GM18858 (cell line): ENCODE results near the gene KIRREL2.
"Not testable (repeated sequence)": the region's sequence is repeated elsewhere in the genome, so short reads cannot be mapped to it uniquely, and the experiment has no call there.

ENCODE experiments used
- ATAC-seq: cut with Tn5 transposase; IDR thresholded peaks from one replicate; pipeline ENCODE4 v1.9.1; 2021; ENCODE audit not compliant: unreplicated experiment

KIRREL2 gene

DNA sequence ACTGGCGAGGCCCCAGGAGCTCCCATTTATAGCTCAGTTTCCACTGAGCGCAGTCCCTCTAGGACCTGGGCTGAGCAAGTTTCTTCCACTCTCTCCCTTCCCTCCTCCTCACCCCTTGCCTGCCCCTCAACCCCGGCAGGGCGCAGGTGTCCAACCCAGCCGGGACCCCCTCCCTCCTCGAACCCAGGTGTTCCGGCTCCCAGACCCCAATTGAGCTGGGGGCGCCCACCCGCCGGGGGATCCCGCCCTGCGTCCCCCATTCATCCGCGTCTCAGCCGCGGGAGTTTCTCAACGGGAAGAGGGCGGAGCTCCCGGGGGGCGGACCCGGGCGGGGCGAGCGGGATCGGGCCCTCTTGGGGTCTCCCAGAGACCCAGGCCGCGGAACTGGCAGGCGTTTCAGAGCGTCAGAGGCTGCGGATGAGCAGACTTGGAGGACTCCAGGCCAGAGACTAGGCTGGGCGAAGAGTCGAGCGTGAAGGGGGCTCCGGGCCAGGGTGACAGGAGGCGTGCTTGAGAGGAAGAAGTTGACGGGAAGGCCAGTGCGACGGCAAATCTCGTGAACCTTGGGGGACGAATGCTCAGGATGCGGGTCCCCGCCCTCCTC lies at the start of gene KIRREL2:
KIRREL2 (plus strand) TSS at position 366 of the 604 bp plus-strand sequence; CDS start at position 575, 209 bp downstream.
- no peak for ATAC-seq

DNA sequence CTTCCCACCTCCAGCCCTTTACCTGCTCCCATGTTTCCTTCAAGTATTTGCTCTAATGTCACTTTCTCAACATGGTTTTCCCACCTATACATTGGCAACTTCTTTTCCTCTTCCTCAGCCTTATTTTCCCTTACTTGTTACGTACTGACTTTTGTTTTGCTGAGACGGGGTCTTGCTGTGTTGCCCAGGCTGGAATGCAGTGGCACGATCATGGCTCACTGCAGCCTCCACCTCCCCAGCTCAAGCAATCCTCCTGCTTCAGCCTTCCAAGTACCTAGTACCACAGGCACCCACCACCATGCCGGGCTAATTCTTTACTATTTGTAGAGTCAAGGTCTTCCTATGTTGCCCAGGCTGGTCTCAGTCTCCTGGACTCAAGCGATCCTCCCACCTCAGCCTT lies 49.1 kb upstream of the KIRREL2 start:
- ATAC-seq: no peak

DNA sequence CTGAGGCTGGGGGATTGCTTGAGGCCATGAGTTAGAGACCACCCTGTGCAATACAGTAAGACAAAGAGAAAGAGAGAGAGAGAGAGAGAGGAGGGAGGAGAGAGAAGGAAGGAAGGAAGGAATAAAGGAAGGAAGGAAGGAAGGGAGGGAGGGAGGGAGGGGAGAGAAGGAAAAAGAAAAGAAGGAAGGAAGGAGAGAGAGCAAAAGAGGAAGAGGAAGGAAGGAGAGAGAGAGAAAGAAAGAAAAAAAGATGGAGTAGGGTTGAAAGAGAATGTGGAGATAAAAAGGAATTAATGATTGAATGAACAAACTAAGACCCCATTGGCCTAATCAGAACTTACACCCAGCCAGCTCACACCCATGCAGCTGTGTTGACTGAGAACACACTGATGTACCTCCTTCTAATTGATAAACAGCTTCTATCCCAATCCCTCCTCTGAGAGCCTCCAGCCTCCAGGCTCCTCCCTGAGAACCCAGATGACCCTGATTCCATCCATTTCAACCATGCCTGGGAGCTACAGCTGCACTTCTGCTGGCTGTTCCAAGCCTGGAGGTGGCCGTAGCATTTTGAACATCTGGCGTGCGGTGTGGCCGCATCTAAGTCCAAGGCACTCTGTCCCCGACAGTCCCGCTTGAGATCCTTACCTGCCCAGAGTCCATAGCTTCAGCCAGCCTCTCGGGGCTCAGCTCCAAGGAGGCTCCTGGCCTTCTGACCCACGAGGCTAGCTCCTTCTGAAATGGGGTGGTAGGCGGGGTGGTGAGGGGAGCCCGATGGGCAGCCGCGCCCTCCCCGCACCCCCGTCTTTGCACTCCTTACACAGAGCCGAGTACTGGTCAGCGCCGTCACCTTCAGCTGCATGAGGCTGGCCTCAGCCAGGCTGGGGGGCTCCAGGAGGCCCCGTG lies 45.1 kb upstream of the KIRREL2 start:
- ATAC-seq: no peak

DNA sequence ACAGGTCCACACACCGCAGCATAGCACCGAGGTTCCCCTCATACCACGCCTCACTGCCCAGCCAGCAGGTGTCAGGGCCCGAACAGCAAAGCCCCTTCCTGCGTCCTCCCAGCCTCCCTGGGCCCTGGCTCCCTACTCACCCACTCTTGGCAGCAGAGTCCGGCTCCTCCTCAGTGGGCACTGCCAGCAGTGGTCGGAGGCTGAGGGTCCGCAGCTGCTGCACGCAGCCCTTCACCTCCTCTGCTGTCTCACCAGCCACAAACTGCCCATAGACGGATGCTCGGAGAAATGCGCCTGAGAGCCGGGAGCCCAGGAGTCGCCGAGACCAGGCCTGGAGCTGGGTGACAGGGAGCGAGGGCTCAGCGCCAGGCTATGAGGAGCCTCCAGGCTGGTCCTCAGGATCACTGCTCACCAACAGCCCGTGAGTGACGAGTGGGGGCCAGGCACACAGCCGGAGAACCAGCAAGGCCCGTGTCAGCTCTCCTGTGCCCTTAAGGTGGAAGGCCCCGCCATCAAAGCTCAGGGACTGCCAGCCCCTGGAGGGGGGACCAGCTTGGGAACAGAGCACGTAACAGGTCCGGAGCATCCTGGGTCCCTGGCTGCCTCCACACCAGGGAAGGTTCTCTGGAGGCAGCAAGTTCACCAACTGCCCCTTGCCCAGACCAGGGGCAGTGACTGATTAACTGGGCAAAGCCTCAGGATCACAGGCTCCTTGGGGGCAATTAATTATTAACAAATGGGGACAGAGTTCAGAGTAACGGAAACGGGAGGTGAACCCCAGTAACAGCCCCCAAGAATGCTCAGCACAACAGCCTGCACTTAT lies 44.3 kb upstream of the KIRREL2 start, which contains the start of gene PRODH2:
PRODH2 (minus strand) TSS at position 626 of the 823 bp plus-strand sequence; CDS start at position 586, 40 bp downstream.
- no peak for ATAC-seq

DNA sequence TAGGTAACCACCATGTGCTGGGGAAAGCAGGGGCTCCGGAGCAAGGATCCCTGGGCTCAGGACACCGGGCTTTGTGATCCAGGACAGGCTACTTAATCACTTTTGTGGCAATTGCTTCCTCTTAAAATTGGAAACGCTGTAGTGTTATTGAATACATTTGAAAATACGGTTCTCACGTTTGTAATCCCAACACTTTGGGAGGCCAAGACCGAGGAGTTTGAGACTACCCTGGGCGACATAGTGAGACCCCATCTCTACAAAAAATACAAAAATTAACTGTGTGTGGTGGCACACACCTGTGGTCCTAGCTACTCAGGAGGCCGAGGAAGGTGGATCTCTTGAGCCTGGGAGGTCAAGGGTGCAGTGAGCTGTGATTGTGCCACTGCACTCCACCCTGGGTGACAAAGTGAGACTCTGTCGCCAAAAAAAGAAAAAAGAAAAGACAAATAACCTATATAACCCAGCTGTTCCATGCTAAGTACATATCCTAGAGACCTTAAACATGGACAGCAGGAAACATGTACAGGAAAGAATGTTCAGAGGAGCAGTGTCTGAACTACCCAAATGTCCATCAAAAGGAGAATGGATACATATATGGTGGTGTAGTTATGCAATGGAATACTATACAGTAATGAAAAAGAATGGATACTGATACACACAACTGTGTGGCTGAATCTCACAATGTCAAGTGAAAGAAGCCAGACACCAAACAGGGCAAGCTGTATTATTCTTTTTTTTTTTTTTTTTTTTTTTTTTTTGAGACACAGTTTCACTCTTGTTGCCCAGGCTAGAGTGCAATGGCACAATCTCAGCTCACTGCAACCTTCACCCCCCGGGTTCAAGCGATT lies 43.4 kb upstream of the KIRREL2 start:
- no peak for ATAC-seq

DNA sequence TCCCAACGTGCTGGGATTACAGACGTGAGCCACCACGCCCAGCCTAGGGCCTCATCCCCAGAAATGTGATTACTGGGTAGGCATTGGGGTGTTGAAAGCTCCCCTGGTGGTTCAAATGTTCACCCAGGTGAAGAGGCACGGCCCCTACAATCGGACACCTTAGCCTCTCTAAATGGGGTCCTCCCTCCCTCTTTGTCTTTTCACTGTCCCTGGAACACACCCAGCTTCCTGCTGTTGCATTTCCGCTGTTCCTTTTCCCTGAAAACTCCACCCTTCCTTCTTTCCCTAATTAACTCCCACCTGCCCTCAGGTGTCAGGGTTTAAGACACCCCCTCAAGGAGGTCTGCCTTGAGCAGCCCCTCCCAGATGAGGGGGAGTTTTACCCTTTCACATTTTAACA lies 40.4 kb upstream of the KIRREL2 start:
- no peak for ATAC-seq

DNA sequence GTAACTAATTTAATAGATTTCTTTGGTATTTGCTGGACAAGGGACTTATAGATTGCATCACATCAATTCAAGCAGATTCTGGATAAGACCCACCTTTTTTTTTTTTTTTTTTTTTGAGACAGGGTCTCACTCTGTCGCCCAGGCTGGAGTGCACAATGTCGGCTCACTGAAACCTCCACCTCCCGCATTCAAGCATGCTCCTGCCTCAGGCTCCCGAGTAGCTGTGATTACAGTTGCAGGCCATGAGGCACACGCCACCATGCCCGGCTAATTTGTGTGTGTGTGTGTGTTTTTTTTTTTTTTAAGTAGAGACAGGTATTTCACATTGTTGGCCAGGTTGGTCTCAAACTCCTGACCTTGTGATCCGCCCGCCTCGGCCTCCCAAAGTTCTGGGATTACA lies 39.9 kb upstream of the KIRREL2 start:
- no peak for ATAC-seq

DNA sequence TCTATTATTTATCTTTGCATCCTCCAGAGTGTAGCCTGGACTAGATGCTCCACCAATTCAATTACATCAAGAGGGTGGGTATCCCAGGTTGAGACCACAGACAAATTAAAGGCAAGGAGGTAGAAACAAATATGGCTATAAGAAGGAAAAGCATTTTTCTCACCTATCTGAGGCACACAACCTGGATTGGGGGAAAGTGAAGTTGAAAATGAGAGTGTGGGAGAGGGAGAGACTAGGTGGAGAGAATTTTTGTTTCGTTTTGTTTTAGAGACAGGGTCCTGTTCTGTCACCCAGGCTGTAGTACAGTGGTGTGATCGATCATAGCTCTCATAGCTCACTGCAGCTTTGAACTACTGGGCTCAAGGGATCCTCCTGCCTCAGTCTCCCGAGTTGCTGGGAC lies 38.3 kb upstream of the KIRREL2 start:
- no peak for ATAC-seq

DNA sequence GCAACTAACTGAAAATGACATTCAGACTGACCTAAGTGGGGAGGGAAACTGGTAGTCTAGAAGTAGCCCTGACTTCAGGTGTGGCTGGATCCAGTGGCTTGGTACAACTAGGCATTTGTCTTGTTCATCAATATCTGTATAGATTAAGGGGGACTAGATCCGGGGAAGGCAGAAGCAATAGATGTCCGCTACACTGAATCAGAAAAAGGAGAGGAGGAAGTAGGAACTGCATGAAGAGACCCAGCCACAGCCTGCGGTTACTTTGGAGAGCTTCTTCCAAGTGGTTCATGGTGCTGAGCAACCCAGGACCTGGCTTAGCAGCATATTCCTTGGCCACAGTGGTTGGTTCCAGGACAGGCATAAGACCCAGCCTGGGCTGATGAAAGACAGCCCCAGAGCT lies 34.1 kb upstream of the KIRREL2 start:
- ATAC-seq: no peak

DNA sequence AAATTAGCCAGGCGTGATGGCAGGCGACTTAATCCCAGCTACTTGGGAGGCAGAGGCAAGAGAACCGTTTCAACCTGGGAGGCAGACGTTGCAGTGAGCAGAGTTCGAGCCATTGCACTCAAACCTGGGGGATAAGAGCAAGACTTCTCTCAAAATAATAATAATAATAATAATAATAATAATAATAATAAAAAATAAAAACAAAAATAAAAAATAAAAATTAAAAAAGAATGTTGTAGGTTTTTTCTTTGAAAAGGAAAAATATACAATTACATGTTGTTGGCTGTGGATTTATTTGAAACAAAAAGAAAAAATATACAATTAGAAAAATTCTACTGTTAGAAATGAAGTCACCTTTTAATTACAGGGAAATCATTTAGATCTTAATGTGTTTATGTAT lies 32.6 kb upstream of the KIRREL2 start:
- ATAC-seq: no peak

DNA sequence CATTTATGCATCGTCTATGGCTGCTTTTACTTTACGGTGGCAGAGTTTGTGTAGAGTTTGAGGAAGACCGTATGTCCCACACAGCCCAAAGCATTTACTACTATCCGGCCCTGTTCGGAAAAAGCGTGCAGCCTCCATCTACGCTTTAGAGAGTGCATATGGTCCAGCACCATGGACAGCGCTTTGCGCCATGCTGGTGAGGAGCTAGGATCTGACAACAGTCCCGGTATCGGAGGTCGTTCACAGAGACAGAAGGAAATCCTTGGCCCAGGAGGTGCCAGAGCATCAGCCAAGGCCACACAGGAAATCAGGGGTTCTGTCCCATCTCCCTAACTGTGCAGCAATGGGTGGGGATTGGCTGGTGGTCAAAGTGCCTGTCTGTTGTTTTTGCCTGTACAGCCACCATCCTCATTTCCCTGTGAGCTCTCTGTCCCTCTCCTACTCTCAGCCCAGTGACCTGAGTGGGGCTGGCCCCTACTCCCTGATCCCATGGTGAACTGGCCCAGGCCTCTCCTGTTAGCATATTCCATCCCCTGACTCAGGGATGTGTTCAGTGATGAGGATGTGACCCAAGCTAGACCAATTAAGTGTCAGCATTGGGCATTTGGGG lies 27.9 kb upstream of the KIRREL2 start:
- ATAC-seq: no peak

DNA sequence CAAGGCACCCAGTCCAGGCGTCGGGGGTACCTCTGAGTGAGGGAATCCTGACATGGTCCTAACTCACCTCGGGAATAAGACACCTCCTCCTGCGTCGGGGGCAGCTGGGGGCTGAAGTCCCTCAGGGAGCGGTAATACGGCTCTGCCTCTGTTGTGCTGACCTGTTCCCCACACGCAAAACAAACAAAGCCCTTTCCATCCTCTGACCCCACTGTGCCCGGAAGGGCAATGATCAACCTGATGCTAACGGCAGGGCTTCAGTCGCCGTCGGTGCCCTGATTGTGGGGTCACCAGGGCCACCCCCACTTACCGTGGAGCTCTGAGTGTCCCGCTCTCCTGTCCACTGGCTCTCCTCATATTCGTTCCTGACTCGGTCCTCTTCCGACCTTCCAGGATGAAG lies 25.7 kb upstream of the KIRREL2 start:
- no peak for ATAC-seq

DNA sequence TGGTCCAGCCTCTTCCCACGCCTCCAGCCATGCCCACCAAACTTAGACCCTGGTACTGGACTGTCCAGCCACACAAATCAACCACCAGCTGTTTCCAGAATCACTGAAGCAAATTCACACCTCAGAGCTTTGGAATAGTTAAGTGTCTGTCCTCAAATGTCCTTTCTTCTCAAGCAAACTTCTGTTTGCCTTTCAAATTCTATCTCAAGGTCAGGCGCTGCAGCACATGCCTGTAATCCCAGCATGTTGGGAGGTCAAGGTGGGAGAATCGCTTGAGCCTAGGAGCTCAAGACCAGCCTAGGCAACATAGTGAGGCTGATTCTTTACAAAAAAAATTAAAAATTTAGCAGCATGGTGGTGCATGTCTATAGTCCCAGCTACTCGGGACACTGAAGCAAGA lies 24.7 kb upstream of the KIRREL2 start:
- ATAC-seq: no peak

DNA sequence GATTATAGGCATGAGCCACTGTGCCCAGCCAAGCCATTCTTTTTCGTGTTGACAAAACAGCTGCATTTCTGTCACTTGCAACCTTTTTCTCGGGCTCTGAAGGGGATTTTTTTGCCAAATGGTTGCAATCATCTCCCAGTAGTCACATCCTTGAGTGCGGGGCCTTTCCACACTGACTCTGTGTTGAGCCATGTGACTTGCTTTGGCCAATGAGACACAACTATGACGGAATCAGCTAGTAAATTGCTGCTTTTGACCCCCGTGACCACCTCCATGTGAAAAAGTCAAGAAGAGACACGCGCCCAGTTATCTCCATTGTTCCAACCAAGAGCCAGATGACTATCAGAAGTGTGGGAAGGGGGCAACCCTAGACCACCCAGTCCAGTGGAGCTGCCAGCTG lies 22.7 kb upstream of the KIRREL2 start:
- no peak for ATAC-seq

DNA sequence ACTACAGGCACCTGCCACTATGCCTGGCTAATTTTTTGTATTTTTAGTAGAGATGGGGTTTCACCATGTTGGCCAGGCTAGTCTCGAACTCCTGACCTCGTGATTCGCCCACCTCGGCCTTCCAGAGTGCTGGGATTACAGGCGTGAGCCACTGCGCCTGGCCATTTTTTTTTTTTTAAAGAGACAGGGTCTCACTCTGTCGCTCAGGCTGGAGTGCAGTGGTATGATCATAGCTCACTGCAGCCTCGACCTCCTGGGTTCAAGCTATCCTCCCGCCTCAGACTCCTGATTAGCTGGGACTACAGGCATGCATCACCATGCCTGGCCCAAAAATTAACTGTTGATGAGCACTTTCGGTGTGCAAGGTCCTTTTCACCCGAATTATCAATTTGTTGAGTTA lies 20.6 kb upstream of the KIRREL2 start:
- not testable (repeated sequence) for ATAC-seq

DNA sequence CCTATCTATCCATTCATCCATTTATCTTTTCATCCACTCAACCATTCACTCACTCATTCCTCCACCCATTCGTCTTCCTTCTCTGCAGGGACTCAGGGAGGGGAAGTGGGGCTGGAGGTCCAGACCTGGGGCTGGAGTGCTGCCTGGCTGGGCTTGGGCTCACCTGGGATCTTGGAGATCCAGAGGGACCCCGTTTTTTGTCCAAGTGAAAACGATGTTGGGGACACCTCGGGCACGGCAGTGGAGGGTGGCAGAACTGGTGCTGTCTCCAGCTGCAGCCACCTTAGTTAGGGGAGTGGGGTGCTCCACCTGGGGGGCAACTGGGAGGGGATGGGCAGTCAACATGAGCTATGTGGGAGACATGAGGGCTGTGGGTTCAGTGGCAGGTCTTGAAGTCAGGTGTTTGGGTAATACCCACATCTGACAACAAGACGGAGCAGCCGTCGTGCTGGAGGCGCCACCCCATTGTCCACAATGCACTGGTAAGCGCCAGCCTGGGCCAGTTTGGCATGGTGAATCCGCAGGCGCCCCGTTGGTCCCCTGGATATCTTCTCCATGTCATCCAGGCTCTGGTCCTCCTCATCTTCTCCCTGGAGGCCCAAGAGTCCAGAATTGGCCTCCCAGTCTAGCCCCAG lies 14.6 kb upstream of the KIRREL2 start:
- no peak for ATAC-seq

DNA sequence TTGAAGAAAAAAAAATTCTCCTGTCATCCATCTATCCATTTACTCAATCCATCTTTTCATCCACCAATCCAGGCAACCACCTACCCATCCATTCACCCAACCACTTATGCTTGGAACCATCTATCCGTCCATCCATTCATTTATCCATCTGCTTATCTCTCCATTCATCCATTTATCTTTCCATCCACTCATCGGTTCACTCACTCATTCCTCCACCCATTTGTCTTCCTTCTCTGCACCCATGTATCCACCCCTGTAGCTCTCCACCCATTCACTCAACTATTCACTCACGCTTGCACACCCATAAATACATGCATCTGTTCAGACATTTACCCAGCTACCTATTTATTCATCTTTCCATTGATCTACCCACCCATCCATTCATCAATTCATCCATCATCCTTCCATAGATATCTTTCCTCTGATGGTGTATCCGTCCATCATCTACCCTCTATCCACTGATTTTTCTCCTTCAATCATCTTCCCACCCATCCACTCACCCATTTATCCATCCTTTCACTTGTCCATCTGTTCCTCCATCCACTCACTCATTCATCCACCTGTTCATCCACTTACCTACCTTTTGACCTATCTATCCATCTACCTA lies 13.9 kb upstream of the KIRREL2 start:
- no peak for ATAC-seq

DNA sequence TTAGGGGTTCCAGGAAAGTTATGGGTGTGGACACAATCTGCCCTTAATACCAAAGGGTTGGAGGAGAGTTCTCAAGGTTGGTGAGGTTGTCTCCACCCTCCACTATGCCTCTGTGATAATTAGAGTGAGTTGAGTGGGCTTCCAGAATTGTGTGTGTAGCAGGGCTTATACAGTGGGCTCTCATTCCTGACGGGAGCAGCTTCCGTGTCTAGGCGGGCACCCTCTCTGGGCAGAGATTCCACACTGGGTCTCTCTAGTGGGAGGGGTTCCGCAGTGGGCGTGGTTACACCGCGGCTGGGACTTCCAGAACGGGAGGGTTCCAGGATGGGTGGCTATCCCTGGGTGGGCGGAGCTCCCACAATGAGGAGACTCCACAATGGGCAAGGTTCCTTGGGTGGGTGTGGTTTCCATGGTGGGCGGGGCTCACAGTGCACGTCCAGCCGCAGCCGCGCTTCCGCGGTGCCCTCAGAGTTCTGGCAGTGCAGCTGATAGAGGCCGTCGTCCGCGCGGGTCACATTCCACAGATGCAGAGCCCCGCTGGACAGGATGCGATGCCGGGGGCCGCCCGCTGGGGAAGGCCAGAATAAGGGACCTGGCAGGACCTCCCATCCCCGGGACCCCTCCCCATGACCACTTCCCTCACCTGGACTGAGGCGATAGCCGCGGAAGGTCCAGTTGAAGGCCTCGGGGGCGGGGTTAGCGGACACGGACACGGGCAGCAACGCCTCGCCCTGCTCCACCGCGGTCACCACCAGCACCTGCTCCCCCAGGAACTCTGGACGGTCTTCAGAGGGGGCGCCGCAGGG lies 12.8 kb upstream of the KIRREL2 start:
- no peak for ATAC-seq
